K562 (cell line): ENCODE measurements around the gene PLP2. TPM values are rescaled to one million over a fixed set of nuclear protein-coding genes. Genes with fewer than 3 reads are reported as not detected.

Source experiments
- ATAC-seq: fragments of 200-7000 bp; cut with Tn5 transposase; 3 replicates; pipeline ENCODE4 v1.9.1; 2020; ENCODE audit warnings: moderate library complexity
- BruUV-seq: library from RNA; stranded (reverse); fragments of 400-500 nt; replicated peaks from 2 replicates; lab custom pipeline; 2021; lab: Mats Ljungman, UMichigan
- CTCF ChIA-PET: fragments of 300-600 bp; formaldehyde crosslinking; extraction: SDS; loops from one replicate; lab custom pipeline; 2021; ENCODE audit warnings: low intra/inter-chr PET ratio; lab: Yijun Ruan, JAX
- POLR2A ChIA-PET: fragments of 300-600, 350-650 bp; sonication (Branson Sonifier 250); formaldehyde crosslinking; extraction: SDS; loops from one replicate; lab custom pipeline; 2021; ENCODE audit warnings: antibody characterized with exemption, inconsistent platforms; lab: Yijun Ruan, JAX
- DNase-seq, 4 experiments: peaks; one replicate each; pipeline versions ENCODE4 v3.0.0 to v3.0.0-alpha.2; 2011 to 2018; ENCODE audit warnings: low spot score in 3 of 4, mixed read lengths in 3 of 4; ENCODE audit errors: extremely low read depth in 1 of 4
- FAIRE-seq: peaks from 2 replicates; lab custom pipeline; 2011; peaks lifted over from hg19 to GRCh38; lab: Jason Lieb, UNC
- H2AFZ ChIP-seq: 2 replicates; pipeline ENCODE4 v1.6.0; 2011; ENCODE audit warnings: low read depth, low read length, control low read depth, inconsistent platforms
- H3K27ac ChIP-seq: fragments of 200-600 bp; 3 replicates; pipeline ENCODE4 v1.8.0; 2011; ENCODE audit warnings: low read depth, mild to moderate bottlenecking, control low read depth, inconsistent platforms, low read length, moderate library complexity, mixed read lengths; ENCODE audit errors: extremely low read depth
- H3K27me3 ChIP-seq, 2 experiments: fragments of 300-600 bp in 1 of 2; 2 replicates in 1 of 2; 3 replicates in 1 of 2; pipeline versions ENCODE4 v1.6.0 to v1.8.0; 2011; ENCODE audit warnings: inconsistent platforms in 2 of 2, low read length in 2 of 2, mild to moderate bottlenecking in 1 of 2, mixed read lengths in 1 of 2, moderate library complexity in 1 of 2; ENCODE audit not compliant: control insufficient read depth in 2 of 2, insufficient read depth in 2 of 2
- H3K36me3 ChIP-seq: fragments of 300-600 bp; 3 replicates; pipeline ENCODE4 v1.8.0; 2011; ENCODE audit warnings: mild to moderate bottlenecking, low read length, inconsistent platforms; ENCODE audit not compliant: control insufficient read depth, insufficient read depth
- H3K4me1 ChIP-seq, 2 experiments: fragments of 200-600 bp in 1 of 2; replicated peaks in 1 of 2; 2 replicates in 1 of 2; 3 replicates in 1 of 2; pipeline versions ENCODE4 v1.5.1 to v1.8.0; 2011; ENCODE audit warnings: inconsistent platforms in 2 of 2, low read length in 2 of 2, mild to moderate bottlenecking in 1 of 2, mixed read lengths in 1 of 2, moderate library complexity in 1 of 2; ENCODE audit not compliant: control insufficient read depth in 2 of 2, insufficient read depth in 2 of 2
- H3K4me2 ChIP-seq: 2 replicates; pipeline ENCODE4 v1.6.1; 2011; ENCODE audit warnings: low read length, control low read depth, inconsistent platforms, mixed read lengths; ENCODE audit not compliant: insufficient read depth
- H3K4me3 ChIP-seq: fragments of 200-600 bp; sonication (generic), shearing (Covaris generic); 2 replicates; pipeline ENCODE4 v1.5.1; 2016; ENCODE audit warnings: control low read depth, inconsistent platforms
- H3K79me2 ChIP-seq: fragments of 200-600 bp; 3 replicates; pipeline ENCODE4 v1.8.0; 2011; ENCODE audit warnings: low read length, inconsistent platforms; ENCODE audit not compliant: control insufficient read depth, insufficient read depth
- H3K9ac ChIP-seq, 2 experiments: 2 replicates each; pipeline versions ENCODE4 v1.6.0 to v1.6.1; 2011; ENCODE audit warnings: low read depth in 2 of 2, low read length in 2 of 2, control low read depth in 1 of 2, inconsistent platforms in 1 of 2, mild to moderate bottlenecking in 1 of 2, mixed read lengths in 1 of 2; ENCODE audit not compliant: insufficient read depth in 1 of 2
- H3K9me1 ChIP-seq: one replicate; pipeline ENCODE4 v1.6.0; 2011; ENCODE audit warnings: inconsistent platforms, mild to moderate bottlenecking, low read length, moderate library complexity; ENCODE audit not compliant: control insufficient read depth, insufficient read depth
- H3K9me3 ChIP-seq: replicated peaks from 2 replicates; pipeline ENCODE4 v1.5.1; 2011; ENCODE audit warnings: low read depth, low read length, inconsistent platforms; ENCODE audit not compliant: control insufficient read depth, insufficient read depth
- H4K20me1 ChIP-seq: replicated peaks from 2 replicates; pipeline ENCODE4 v1.6.1; 2011; ENCODE audit warnings: low read length, inconsistent platforms, mixed read lengths; ENCODE audit not compliant: control insufficient read depth, insufficient read depth
- ARID4B ChIP-seq: sonication (generic); formaldehyde crosslinking; IDR thresholded peaks from 2 replicates; pipeline ENCODE4 v1.8.0; 2022; ENCODE audit warnings: mild to moderate bottlenecking, missing genetic modification reagents
- DLX4 ChIP-seq: fragments of 250-450 bp; sonication (Bioruptor Pico); IDR thresholded peaks from 2 replicates; pipeline ENCODE4 v1.6.1; 2021; ENCODE audit warnings: mild to moderate bottlenecking
- E2F5 ChIP-seq: sonication (generic); formaldehyde crosslinking; IDR thresholded peaks from 2 replicates; pipeline ENCODE4 v1.8.0; 2022; ENCODE audit warnings: mild to moderate bottlenecking, missing genetic modification reagents
- FOXA3 ChIP-seq, 2 experiments: fragments of 450-650 bp in 1 of 2; sonication (generic) in 1 of 2; formaldehyde crosslinking; IDR thresholded peaks in 1 of 2; conservative IDR thresholded peaks in 1 of 2; 2 replicates each; pipeline versions ENCODE4 v1.4.0 to v1.8.0; 2020 to 2022; ENCODE audit warnings: mild to moderate bottlenecking in 2 of 2, missing genetic modification reagents in 1 of 2
- HSF4 ChIP-seq: fragments of 250-450 bp; sonication (Bioruptor Pico); IDR thresholded peaks from 2 replicates; pipeline ENCODE4 v2.1.2; 2022; ENCODE audit warnings: mild to moderate bottlenecking, moderate library complexity, borderline replicate concordance
- LEF1 ChIP-seq: fragments of 450-650 bp; IDR thresholded peaks from 2 replicates; pipeline ENCODE4 v1.6.1; 2016; ENCODE audit warnings: mild to moderate bottlenecking
- SMAD2 ChIP-seq: fragments of 150-350 bp; IDR thresholded peaks from 2 replicates; pipeline ENCODE4 v1.6.1; 2014; ENCODE audit warnings: low read depth, mild to moderate bottlenecking, low read length
- SPI1 ChIP-seq: IDR thresholded peaks from 2 replicates; pipeline ENCODE4 v1.6.1; 2011; ENCODE audit warnings: low read depth, low read length, control low read depth, borderline replicate concordance
- ZNF239 ChIP-seq: fragments of 250-450 bp; sonication (Bioruptor Pico); IDR thresholded peaks from 2 replicates; pipeline ENCODE4 v1.4.0; 2020; ENCODE audit warnings: mild to moderate bottlenecking
- WGBS: fragments of 100-300 bp; shearing (Covaris generic); methylation state at CpG from one replicate; pipeline ENCODE4 v1.1.6; 2016; ENCODE audit warnings: low coverage, mixed read lengths; ENCODE audit not compliant: insufficient coverage; ENCODE audit errors: missing lambda C conversion rate; 5-methylcytosine and 5-hydroxymethylcytosine counted together
- in situ Hi-C: fragments of 300-500 bp; cut with MboI; formaldehyde crosslinking; loops from 4 replicates; pipeline ENCODE4 v1.15.0; 2018; ENCODE audit warnings: inconsistent platforms, mixed read lengths
- intact Hi-C: fragments of 100-400 bp; cut with micrococcal nuclease; formaldehyde crosslinking; loops from 2 replicates; pipeline ENCODE4 v1.14.2; 2022
- polyA plus RNA-seq, 8 experiments: library from polyadenylated mRNA; depleted of rRNA in 4 of 8; stranded (reverse) in 5 of 8; unstranded in 3 of 8; fragments of >200 nt; fragmentation: Nextera tagmentation in 2 of 8; fragmentation: Illumina TruSeq in 1 of 8; extraction: Ambion mirVana in 2 of 8; extraction: Trizol in 1 of 8; gene quantifications; 2 replicates each; pipeline versions ENCODE4 v1.2.1 to v1.2.3, GENCODE V29; 2011 to 2014; ENCODE audit warnings: inconsistent platforms in 1 of 8, missing spikeins in 1 of 8
- total RNA-seq, 7 experiments: library from RNA; depleted of rRNA in 6 of 7; stranded (reverse); fragments of >200 nt in 6 of 7; fragmentation: Illumina TruSeq in 2 of 7; extraction: Trizol in 2 of 7; gene quantifications; 2 replicates each; pipeline versions ENCODE4 v1.2.1 to v1.2.3, GENCODE V29; 2011 to 2021; ENCODE audit warnings: low replicate concordance in 1 of 7

Gene PLP2
- total and polyA plus RNA-seq, 9 of the 15 experiments (the other 6 are each of a cell fraction or from before 2014, with no cell fraction given), result 34.7 to 236 (median 112) TPM

- Histone ChIP-seq H3K9me3 (no peaks in the 10 kb centered on the region), H3K27ac (no peak overlapping the region), H3K36me3 (peaks cover 87% of the 10 kb centered on the region; the same call in 2 of the 3 replicates), H3K4me2 (no peak overlapping the region), H2AFZ (no peak overlapping the region), H3K9ac (no peak overlapping the region; a peak in 1 of 4 replicates), H3K4me1 (peaks cover 28 to 46% of the 10 kb centered on the region in 2 experiments), H3K27me3 (no peaks in the 10 kb centered on the region), H3K79me2 (peaks cover 18% of the 10 kb centered on the region), H3K4me3 (no peak overlapping the region), H4K20me1 (peaks cover under 1% of the 10 kb centered on the region), H3K9me1 (peaks cover 3% of the 10 kb centered on the region)
- WGBS, result 76% methylated on average over 3 of the region's 3 CpGs
- FAIRE-seq, result no peak
- DNase-seq, result no peak
- CTCF ChIA-PET, result interaction anchor here (0.9 kb wide), 1 partner anchor 55 kb away, joined by 4 read pairs; the partner anchor contains the start of gene GPKOW
- in situ Hi-C loops, result no loop called here
- POLR2A ChIA-PET, result interaction anchor here (1.4 kb wide), 1 partner anchor 11 kb away, joined by 3 read pairs; no protein-coding TSS in a partner anchor
- TF ChIP-seq E2F5 (CRISPR knock-in tag), result no peak
- no peak for TF ChIP-seq ARID4B (CRISPR knock-in tag)
- no peak for TF ChIP-seq ZNF239 (CRISPR knock-in tag)
- TF ChIP-seq LEF1, result no peak
- no peak for TF ChIP-seq FOXA3 (CRISPR knock-in tag; conservative IDR thresholded peaks at IDR 0.05 in 1 of 2, IDR thresholded peaks at IDR 0.05 in 1 of 2)
- no peak for TF ChIP-seq DLX4 (CRISPR knock-in tag)
- TF ChIP-seq SPI1, result no peak
- TF ChIP-seq SMAD2, result no peak
- no peak for TF ChIP-seq HSF4 (CRISPR knock-in tag)
- intact Hi-C loops, result loop anchor here (5.0 to 10.0 kb wide), 3 partner anchors 136 to 374 kb away; partner anchors contain the start of genes HDAC6, OTUD5 and TFE3
- no peak for ATAC-seq
- no TSS peak for BruUV-seq
These were observed 6.8 kb downstream of the PLP2 start for GRCh38 chrX:49178537-49178936.
